GM18867 (cell line): ENCODE data around the gene LAMA5.

Experiments used
- ATAC-seq: cut with Tn5 transposase; IDR thresholded peaks from one replicate; pipeline ENCODE4 v1.9.1; 2021; ENCODE audit warnings: mild to moderate bottlenecking, moderate library complexity; ENCODE audit not compliant: unreplicated experiment

Gene LAMA5

GRCh38 chr20:62360854-62361798 is 6.0 kb downstream of the LAMA5 start:
- ATAC-seq = no peak

GRCh38 chr20:62359491-62360121 is 7.5 kb downstream of the LAMA5 start:
- no peak for ATAC-seq

- no peak for ATAC-seq
These were observed 8.0 kb downstream of the LAMA5 start for GRCh38 chr20:62359043-62359490.

GRCh38 chr20:62358171-62359042 is 8.7 kb downstream of the LAMA5 start:
- no peak for ATAC-seq

- ATAC-seq = no peak
These were observed 9.4 kb downstream of the LAMA5 start for GRCh38 chr20:62357681-62358080.

- no peak for ATAC-seq
These were observed 9.9 kb downstream of the LAMA5 start for GRCh38 chr20:62357187-62357667.

GRCh38 chr20:62356589-62357186 is 10.4 kb downstream of the LAMA5 start:
- ATAC-seq = no peak

- no peak for ATAC-seq
These were observed 11.1 kb downstream of the LAMA5 start for GRCh38 chr20:62355878-62356588.

GRCh38 chr20:62355516-62355877 is 11.6 kb downstream of the LAMA5 start:
- ATAC-seq = no peak

- no peak for ATAC-seq
These were observed 12.2 kb downstream of the LAMA5 start for GRCh38 chr20:62354811-62355341.

GRCh38 chr20:62354031-62354808 is 12.9 kb downstream of the LAMA5 start:
- no peak for ATAC-seq

GRCh38 chr20:62353289-62354030 is 13.7 kb downstream of the LAMA5 start:
- no peak for ATAC-seq

- no peak for ATAC-seq
These were observed 14.5 kb downstream of the LAMA5 start for GRCh38 chr20:62352402-62353288.

GRCh38 chr20:62351469-62352401 is 15.4 kb downstream of the LAMA5 start:
- ATAC-seq = no peak

GRCh38 chr20:62350629-62351422 is 16.3 kb downstream of the LAMA5 start:
- no peak for ATAC-seq
